Immature natural killer cell (primary cell): Measurements from ENCODE around the gene LAMC3. TPM values are rescaled to one million over a fixed set of nuclear protein-coding genes. Genes with fewer than 3 reads are reported as not detected.

Experiments
- DNase-seq, 3 donors: peaks; one replicate each; pipeline ENCODE4 v3.0.0; 2022; ENCODE audit warnings: mixed read lengths in 1 of 3
- H3K27ac Mint-ChIP-seq, 6 donors: one replicate each; pipeline ENCODE4 v1.8.0; 2020; ENCODE audit warnings: mixed read lengths in 6 of 6, mild to moderate bottlenecking in 5 of 6, inconsistent platforms in 4 of 6, moderate library complexity in 3 of 6
- H3K27me3 Mint-ChIP-seq, 3 donors: one replicate each; pipeline ENCODE4 v1.8.0; 2020 to 2021; ENCODE audit warnings: low read depth in 3 of 3, mild to moderate bottlenecking in 3 of 3, mixed read lengths in 3 of 3, moderate library complexity in 3 of 3, inconsistent platforms in 1 of 3
- H3K36me3 Mint-ChIP-seq, 3 donors: one replicate each; pipeline ENCODE4 v1.8.0; 2020; ENCODE audit warnings: mixed read lengths in 3 of 3, inconsistent platforms in 2 of 3, mild to moderate bottlenecking in 2 of 3
- H3K4me1 Mint-ChIP-seq, 2 donors: one replicate each; pipeline ENCODE4 v1.8.0; 2020; ENCODE audit warnings: inconsistent platforms in 2 of 2, mild to moderate bottlenecking in 2 of 2, mixed read lengths in 2 of 2, moderate library complexity in 1 of 2
- H3K4me3 Mint-ChIP-seq, 5 donors: one replicate each; pipeline ENCODE4 v1.8.0; 2020; ENCODE audit warnings: mild to moderate bottlenecking in 5 of 5, mixed read lengths in 5 of 5, inconsistent platforms in 3 of 5, moderate library complexity in 3 of 5
- H3K9me3 Mint-ChIP-seq, 6 donors: one replicate each; pipeline ENCODE4 v1.8.0; 2020; ENCODE audit warnings: mild to moderate bottlenecking in 6 of 6, mixed read lengths in 6 of 6, inconsistent platforms in 4 of 6, moderate library complexity in 3 of 6
- polyA plus RNA-seq, 3 donors: library from polyadenylated mRNA; unstranded; fragments of 300-500 nt; fragmentation: Illumina TruSeq; gene quantifications; one replicate each; pipeline ENCODE4 v1.2.3, GENCODE V29; 2021

The LAMC3 gene
- polyA plus RNA-seq, 3 donors from 2014 or later: not detected

DNA sequence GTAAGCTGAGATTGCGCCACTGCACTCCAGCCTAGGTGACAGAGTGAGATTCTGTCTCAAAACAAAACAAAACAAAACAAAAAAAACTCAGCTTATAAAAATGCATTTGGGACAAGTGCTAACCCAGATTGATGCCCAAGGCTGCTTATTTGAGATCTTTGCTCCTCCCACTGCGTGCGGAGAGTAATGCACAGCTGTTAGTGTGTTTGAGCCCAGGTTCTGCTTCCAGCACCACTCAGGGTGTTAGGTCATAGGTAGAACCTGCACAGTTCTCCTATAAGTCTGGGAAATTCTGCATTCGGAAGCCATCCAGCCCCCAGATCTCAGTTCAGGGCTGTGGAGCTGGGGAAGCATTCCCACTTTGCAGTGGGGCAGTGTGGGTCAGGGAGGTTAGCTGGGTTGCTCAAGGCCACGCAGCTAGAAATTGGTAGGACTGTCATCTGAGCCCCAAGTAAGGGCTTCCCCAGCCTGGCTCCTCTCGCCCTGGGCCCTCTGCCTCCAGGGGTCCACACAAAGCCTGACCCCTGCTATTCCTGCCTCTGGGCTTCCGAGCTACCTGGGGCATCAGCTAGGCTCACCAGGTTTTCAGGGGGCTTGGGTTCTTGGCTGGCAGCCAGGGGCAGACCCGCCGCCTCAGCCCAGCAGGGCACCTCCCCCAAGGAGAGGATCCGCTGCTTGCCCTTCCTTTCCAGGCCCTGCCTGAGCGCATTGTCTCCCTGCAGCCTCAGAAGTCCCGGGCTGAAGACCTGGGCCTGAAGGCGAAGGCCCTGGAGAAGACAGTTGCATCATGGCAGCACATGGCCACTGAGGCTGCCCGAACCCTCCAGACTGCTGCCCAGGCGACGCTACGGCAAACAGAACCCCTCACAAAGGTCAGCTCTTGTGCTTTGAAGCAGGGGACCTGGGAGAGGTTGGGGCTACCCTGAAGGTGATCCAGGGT, 69.7 kb downstream of the LAMC3 start:
- Mint-ChIP-seq H3K9me3 (no peaks in the 10 kb centered on the region), H3K4me1 (no peaks in the 10 kb centered on the region), H3K27ac (no peak overlapping the region), H3K4me3 (no peak overlapping the region), H3K36me3 (no peaks in the 10 kb centered on the region), H3K27me3 (peaks cover 0 to 3% (median 2%) of the 10 kb centered on the region in 3 donors)
- no peak for DNase-seq

DNA sequence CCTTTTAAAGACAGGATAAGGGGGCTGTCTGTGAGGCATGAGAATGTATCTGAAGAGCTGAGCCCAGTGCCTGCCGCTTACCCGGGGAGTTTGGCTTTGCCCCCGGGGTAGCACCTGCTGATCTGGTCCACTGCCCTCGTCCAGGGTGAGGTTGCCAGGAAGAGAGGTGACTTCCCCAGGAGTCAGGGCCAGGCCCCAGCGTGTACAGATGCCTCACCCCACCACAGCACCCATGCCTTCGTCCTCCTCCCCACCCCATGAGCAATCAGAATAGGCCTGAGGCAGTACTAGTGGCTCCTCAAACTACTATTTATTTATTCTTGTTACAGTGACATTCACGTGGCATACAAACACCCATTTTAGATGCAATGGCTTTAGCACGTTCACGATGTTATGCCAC, 71.6 kb downstream of the LAMC3 start:
- Mint-ChIP-seq H3K4me1 (no peaks in the 10 kb centered on the region), H3K27me3 (peaks cover 0 to 8% (median 3%) of the 10 kb centered on the region in 3 donors), H3K36me3 (no peaks in the 10 kb centered on the region), H3K27ac (no peak overlapping the region), H3K9me3 (no peaks in the 10 kb centered on the region), H3K4me3 (no peak overlapping the region)
- no peak for DNase-seq

DNA sequence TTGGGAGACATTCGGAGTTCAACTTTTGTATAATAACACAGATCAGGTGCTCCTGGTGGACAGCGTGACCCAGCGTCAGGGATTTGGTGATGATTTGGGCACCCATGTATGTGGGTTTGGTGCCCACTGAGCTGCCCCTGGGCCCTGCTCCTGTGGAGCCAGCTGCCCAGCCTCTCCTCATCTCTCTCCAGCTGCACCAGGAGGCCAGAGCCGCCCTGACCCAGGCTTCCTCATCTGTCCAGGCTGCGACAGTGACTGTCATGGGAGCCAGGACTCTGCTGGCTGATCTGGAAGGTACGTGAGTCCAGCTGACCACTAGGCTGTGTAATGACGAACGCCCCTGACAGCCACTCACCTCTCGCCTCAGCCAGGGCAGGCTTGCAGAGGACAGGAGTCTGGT, 72.9 kb downstream of the LAMC3 start:
- H3K4me1 Mint-ChIP-seq: no peaks in the 10 kb centered on the region
- no peaks in the 10 kb centered on the region for H3K9me3 Mint-ChIP-seq
- no peak overlapping the region for H3K27ac Mint-ChIP-seq
- no peaks in the 10 kb centered on the region for H3K36me3 Mint-ChIP-seq
- H3K27me3 Mint-ChIP-seq: peaks cover 0 to 14% (median 3%) of the 10 kb centered on the region in 3 donors
- no peak overlapping the region for H3K4me3 Mint-ChIP-seq
- DNase-seq: no peak

DNA sequence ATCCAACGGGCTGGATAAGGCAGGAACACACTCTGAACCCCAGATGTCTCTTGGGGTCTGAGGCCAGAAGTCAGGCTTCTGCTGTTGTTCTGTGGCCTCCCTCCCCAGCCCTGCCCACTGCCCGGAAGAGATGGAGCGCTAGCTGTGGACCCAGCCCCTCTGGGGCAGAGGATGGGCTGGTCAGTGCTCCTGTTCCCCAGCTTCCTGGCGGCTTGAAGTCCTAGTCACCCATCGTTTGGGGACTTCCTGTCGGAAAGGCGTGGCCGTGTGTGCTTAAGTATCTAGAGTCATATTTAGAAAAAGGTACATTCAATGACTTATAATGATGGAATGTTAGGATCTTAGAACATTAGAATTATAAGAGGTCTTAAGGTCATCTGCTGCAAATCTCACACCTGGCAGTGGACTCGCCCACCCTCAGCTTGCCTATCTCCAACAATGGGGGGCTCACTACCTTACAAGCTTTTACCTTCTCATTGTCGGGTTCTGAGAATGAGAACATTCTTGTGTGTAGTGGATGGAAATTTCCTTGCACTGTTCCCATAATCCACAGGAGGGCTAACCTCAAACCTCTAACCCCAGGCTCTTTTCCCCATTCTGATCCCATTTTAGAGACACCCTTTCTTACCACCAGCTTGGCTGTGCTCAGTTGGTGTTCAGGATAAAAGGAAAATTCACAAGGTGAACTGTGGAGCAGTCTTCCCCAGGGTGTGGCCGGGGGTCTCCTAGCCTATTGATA, 74.0 kb downstream of the LAMC3 start:
- H3K4me1 Mint-ChIP-seq: no peaks in the 10 kb centered on the region
- H3K27me3 Mint-ChIP-seq: peaks cover 0 to 14% (median 3%) of the 10 kb centered on the region in 3 donors
- H3K4me3 Mint-ChIP-seq: no peak overlapping the region
- H3K9me3 Mint-ChIP-seq: no peaks in the 10 kb centered on the region
- DNase-seq: no peak
- H3K27ac Mint-ChIP-seq: no peak overlapping the region
- H3K36me3 Mint-ChIP-seq: no peaks in the 10 kb centered on the region

DNA sequence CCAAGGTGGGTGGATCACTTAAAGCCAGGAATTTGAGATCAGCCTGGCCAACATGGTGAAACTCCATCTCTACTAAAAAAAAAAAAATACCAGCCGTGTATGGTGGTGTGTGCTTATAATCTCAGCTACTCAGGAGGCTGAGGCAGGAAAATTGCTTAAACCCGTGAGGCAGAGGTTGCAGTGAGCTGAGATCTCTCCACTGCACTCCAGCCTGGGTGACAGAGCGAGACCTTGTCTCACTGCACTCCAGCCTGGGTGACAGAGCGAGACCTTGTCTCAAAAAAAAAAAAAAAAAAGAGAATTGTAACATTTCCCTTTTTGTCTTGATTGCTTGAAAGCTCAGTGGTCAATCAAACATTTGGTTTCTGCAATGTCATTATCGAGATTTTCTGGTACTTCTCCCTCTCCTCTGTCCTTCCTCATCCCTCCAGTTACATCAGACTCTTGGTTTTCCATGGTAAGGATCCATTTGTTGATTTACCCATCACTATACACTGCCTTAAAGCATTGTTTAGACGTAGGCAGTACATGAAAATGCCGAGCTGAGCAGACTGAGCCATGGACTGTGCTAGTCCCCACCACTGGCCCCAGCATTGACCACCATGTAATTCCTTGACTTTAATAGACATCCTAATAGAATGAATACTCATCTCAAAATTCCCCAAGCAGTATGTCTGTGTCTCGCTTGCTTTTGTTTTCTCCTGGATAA, 75.8 kb downstream of the LAMC3 start:
- no peak for DNase-seq
- Mint-ChIP-seq H3K36me3 (no peaks in the 10 kb centered on the region), H3K4me1 (no peaks in the 10 kb centered on the region), H3K9me3 (no peaks in the 10 kb centered on the region), H3K4me3 (no peak overlapping the region), H3K27ac (no peak overlapping the region), H3K27me3 (peaks cover 0 to 14% (median 3%) of the 10 kb centered on the region in 3 donors)

DNA sequence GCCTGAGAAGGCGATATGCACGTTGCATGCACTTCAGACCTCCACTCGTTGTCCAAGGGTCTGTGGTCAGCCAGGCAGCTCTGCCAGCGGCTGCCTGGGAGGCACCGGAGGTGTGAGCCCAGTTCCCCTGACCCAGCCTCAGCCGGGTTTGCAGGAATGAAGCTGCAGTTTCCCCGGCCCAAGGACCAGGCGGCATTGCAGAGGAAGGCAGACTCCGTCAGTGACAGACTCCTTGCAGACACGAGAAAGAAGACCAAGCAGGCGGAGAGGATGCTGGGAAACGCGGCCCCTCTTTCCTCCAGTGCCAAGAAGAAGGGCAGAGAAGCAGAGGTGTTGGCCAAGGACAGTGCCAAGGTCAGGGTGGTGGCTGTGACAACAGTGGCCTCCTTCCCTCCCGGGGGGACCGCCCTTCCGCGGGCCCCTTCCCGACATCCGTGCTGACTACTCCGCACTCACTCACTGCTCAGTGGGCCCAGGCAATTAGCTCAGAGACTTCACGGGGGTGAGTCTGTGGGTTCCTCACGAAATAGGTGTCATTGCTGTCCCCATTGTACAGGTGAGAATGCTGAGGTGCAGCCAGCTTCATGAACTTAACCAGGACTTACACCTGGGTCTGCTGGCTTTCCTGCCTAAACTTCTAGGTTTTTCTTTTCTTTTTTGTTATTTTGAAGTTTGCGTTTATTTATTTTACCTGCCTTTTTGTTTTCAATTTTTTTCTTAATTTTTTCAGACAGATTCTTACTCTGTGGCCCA, 76.6 kb downstream of the LAMC3 start:
- no peak overlapping the region for H3K27ac Mint-ChIP-seq
- no peak for DNase-seq
- no peaks in the 10 kb centered on the region for H3K4me1 Mint-ChIP-seq
- no peaks in the 10 kb centered on the region for H3K9me3 Mint-ChIP-seq
- peaks cover 0 to 14% (median 3%) of the 10 kb centered on the region in 3 donors for H3K27me3 Mint-ChIP-seq
- no peaks in the 10 kb centered on the region for H3K36me3 Mint-ChIP-seq
- H3K4me3 Mint-ChIP-seq: no peak overlapping the region

DNA sequence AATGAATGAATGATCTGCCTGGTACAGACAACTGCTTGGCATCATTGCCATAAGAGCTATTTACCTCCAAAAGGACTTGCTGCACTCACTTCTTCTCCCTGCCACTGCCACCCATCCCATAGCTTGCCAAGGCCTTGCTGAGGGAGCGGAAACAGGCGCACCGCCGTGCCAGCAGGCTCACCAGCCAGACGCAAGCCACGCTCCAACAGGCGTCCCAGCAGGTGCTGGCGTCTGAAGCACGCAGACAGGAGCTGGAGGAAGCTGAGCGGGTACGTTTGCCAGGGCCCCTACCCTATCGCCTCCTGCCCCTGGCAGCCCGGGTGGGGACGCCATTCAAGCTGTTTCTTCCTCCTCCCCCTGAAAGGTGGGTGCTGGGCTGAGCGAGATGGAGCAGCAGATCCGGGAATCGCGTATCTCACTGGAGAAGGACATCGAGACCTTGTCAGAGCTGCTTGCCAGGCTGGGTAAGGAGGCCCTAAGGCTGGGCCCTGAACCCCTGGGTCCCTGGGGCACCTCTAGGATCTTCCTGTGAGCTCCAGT, 78.5 kb downstream of the LAMC3 start:
- no peak overlapping the region for H3K4me3 Mint-ChIP-seq
- H3K36me3 Mint-ChIP-seq: no peaks in the 10 kb centered on the region
- peaks cover 0 to 14% (median 3%) of the 10 kb centered on the region in 3 donors for H3K27me3 Mint-ChIP-seq
- no peak overlapping the region for H3K27ac Mint-ChIP-seq
- H3K4me1 Mint-ChIP-seq: no peaks in the 10 kb centered on the region
- DNase-seq: no peak
- H3K9me3 Mint-ChIP-seq: no peaks in the 10 kb centered on the region

DNA sequence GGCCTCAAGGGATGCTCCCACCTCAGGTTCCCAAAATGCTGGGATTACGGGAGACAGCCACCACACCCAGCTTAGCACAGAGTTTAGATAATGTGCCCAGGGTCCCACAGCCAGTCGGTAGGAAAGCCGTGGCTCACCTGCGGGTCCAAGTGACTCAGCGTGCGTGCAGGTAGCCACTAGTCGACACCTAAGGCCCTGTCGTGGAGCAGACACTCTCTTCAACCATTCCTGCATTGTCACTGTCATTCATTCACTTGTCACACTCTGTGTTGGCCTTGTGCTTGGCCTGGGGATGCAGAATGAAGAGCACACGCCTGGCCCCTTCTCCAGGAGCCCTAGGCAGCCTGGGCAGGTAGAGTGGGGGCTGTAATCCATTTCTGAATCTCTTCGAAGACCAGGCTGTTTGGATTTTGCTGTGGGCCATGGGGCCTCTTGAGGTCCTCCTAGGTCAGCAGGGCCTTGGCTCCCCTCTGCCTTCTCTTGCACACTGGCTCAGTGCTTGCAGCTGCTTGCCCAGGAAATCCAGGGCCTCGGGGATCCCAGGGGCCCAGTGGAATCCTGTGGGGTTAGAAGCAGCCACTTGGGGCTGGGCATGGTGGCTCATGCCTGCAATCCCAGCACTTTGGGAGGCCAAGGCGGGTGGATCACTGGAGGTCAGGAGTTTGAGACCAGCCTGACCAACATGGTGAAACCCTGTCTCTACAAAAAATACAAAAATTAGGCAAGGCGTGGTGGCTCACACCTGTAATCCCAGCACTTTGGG, 81.2 kb downstream of the LAMC3 start:
- Mint-ChIP-seq H3K27ac (no peak overlapping the region), H3K27me3 (peaks cover 1 to 11% (median 9%) of the 10 kb centered on the region in 3 donors), H3K9me3 (no peaks in the 10 kb centered on the region), H3K4me1 (no peaks in the 10 kb centered on the region), H3K4me3 (no peak overlapping the region), H3K36me3 (no peaks in the 10 kb centered on the region)
- DNase-seq: no peak

DNA sequence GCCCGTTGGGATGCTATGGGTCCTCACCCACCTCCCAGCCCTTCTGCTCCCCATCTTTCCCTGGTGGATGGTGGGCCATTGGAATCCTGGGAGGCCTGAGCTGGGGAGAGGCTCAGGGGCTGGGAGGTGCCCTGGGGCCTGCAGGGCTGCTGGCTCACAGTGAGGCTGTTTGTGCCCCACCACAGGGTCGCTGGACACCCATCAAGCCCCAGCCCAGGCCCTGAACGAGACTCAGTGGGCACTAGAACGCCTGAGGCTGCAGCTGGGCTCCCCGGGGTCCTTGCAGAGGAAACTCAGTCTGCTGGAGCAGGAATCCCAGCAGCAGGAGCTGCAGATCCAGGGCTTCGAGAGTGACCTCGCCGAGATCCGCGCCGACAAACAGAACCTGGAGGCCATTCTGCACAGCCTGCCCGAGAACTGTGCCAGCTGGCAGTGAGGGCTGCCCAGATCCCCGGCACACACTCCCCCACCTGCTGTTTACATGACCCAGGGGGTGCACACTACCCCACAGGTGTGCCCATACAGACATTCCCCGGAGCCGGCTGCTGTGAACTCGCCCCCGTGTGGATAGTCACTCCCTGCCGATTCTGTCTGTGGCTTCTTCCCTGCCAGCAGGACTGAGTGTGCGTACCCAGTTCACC, 82.5 kb downstream of the LAMC3 start:
- H3K4me1 Mint-ChIP-seq: peaks cover 0 to 5% of the 10 kb centered on the region in 2 donors
- no peaks in the 10 kb centered on the region for H3K36me3 Mint-ChIP-seq
- DNase-seq: no peak
- no peak overlapping the region for H3K27ac Mint-ChIP-seq
- no peak overlapping the region for H3K4me3 Mint-ChIP-seq
- H3K27me3 Mint-ChIP-seq: peaks cover 7 to 14% (median 9%) of the 10 kb centered on the region in 3 donors
- no peaks in the 10 kb centered on the region for H3K9me3 Mint-ChIP-seq

DNA sequence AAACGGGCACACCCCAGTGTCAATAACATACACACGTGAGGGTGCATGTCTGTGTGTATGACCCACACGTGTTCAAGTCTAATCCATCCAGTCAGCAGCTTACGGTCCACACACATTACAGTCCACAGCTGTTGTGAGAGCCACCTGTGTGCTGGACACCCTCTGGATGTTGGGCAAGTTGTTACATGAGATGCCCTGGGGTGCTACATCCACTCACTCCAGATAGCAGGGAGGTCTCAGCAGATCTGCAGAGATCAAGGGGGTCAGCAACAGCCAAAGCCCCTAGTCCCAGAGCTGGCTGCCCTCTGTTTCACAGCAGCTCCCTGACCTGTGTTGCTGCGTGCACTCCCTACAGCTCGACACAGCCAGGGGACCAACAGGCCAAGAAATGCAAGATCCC, 83.1 kb downstream of the LAMC3 start:
- Mint-ChIP-seq H3K9me3 (no peaks in the 10 kb centered on the region), H3K36me3 (no peaks in the 10 kb centered on the region), H3K27me3 (peaks cover 7 to 14% (median 9%) of the 10 kb centered on the region in 3 donors), H3K27ac (no peak overlapping the region), H3K4me3 (no peak overlapping the region), H3K4me1 (peaks cover under 1 to 5% of the 10 kb centered on the region in 2 donors)
- DNase-seq: no peak

DNA sequence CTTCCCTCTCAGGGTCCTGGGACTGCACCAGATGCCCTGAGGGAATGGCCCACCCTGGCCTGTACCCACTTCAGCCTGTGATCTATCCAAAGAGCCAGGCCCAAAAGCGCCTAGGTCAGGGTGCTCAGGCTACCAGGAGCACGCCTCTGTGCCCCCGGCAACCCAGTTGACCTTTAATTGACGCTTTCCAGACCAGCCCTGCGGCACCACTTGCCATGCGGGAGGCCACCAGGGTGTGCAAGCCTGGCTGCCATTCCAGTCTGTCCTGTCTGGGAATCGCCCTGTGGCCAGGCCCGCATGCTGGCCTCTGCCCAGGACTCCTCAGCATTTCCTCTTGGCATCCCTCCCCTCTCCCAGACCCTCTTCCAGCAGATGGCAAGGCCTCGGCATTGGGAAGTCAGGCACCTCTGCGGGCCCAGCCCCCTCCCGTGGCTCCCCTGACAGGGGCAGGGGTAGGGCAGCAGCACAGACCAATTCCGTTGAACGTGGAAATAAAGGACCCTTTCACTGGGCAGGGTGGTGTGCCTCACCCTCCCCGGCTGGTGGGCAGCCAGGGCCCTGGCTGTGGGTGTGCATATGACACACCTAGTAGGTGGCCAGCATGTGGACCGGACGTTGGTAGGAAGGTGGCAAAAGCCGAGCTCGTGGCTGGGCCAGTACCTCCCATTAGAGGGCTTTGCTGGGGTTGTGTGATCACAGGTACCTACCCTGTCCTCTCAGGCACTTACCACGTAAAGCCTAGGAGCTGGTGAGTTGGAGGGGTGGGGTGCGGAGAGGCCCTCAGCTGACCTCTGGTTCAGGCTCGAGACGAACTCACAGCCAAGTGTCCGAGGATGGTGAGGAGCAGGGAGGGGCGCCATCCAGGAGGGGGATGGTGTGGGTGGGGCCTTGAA, 83.8 kb downstream of the LAMC3 start:
- Mint-ChIP-seq H3K36me3 (no peaks in the 10 kb centered on the region), H3K27me3 (peaks cover 12 to 14% (median 12%) of the 10 kb centered on the region in 3 donors), H3K9me3 (no peaks in the 10 kb centered on the region), H3K4me1 (peaks cover 6 to 8% of the 10 kb centered on the region in 2 donors), H3K27ac (no peak overlapping the region), H3K4me3 (no peak overlapping the region)
- no peak for DNase-seq
